GM12878 (cell line): ENCODE data around the gene ASB7. TPM values are rescaled to one million over a fixed set of nuclear protein-coding genes. Genes with fewer than 3 reads are reported as not detected.

Experiments used
- ATAC-seq: fragments of 200-7000 bp; cut with Tn5 transposase; 3 replicates; pipeline ENCODE4 v1.9.1; 2020; ENCODE audit warnings: mild to moderate bottlenecking, moderate library complexity
- Bru-seq: library from RNA; stranded (reverse); fragments of 400-500 nt; gene quantifications from one replicate; lab custom pipeline; 2021; lab: Mats Ljungman, UMichigan
- BruChase-seq, 2 experiments: library from RNA; stranded (reverse); fragments of 400-500 nt; gene quantifications; one replicate each; lab custom pipeline; 2021; lab: Mats Ljungman, UMichigan
- BruUV-seq: library from RNA; stranded (reverse); fragments of 400-500 nt; replicated peaks from 2 replicates; lab custom pipeline; 2021; lab: Mats Ljungman, UMichigan
- CTCF ChIA-PET: fragments of 300-600 bp; sonication (Branson Sonifier 250); formaldehyde crosslinking; extraction: SDS; loops from one replicate; lab custom pipeline; 2021; ENCODE audit warnings: inconsistent platforms; lab: Yijun Ruan, JAX
- POLR2A ChIA-PET: fragments of 350-600 bp; formaldehyde crosslinking; extraction: SDS; loops from one replicate; lab custom pipeline; 2021; ENCODE audit warnings: inconsistent platforms; lab: Charles Lee
- RAD21 ChIA-PET: fragments of 300-600 bp; sonication (Branson Sonifier 250); formaldehyde crosslinking; loops from one replicate; lab custom pipeline; 2023; ENCODE audit warnings: antibody characterized with exemption; ENCODE audit not compliant: unreplicated experiment; lab: Charles Lee
- SMC1A ChIA-PET: fragments of 300-600 bp; sonication (Branson Sonifier 250); formaldehyde crosslinking; loops from one replicate; lab custom pipeline; 2023; ENCODE audit not compliant: unreplicated experiment, uncharacterized antibody; lab: Charles Lee
- DNase-seq: peaks from one replicate; pipeline ENCODE4 v3.0.0-alpha.2; 2011; ENCODE audit warnings: low read depth, low spot score
- FAIRE-seq: peaks from 3 replicates; lab custom pipeline; 2011; peaks lifted over from hg19 to GRCh38; lab: Jason Lieb, UNC
- H2AFZ ChIP-seq: 2 replicates; pipeline ENCODE4 v1.6.0; 2011; ENCODE audit warnings: low read depth, low read length, control low read depth; ENCODE audit not compliant: control insufficient read depth
- H3K27ac ChIP-seq: 2 replicates; pipeline ENCODE4 v1.5.1; 2011; ENCODE audit warnings: control low read depth; ENCODE audit not compliant: control insufficient read depth, insufficient read depth
- H3K27me3 ChIP-seq, 2 experiments: replicated peaks in 1 of 2; 2 replicates each; pipeline versions ENCODE4 v1.6.0 to v1.6.1; 2011; ENCODE audit warnings: low read length in 1 of 2; ENCODE audit not compliant: control insufficient read depth in 2 of 2, insufficient read depth in 2 of 2
- H3K36me3 ChIP-seq, 2 experiments: 2 replicates each; pipeline ENCODE4 v1.5.1; 2011; ENCODE audit warnings: low read length in 1 of 2; ENCODE audit not compliant: control insufficient read depth in 2 of 2, insufficient read depth in 2 of 2
- H3K4me1 ChIP-seq: 2 replicates; pipeline ENCODE4 v1.6.1; 2011; ENCODE audit warnings: mild to moderate bottlenecking, low read length, moderate library complexity, mixed read lengths; ENCODE audit not compliant: control insufficient read depth, insufficient read depth
- H3K4me2 ChIP-seq: 2 replicates; pipeline ENCODE4 v1.6.0; 2011; ENCODE audit warnings: control low read depth; ENCODE audit not compliant: control insufficient read depth, insufficient read depth
- H3K4me3 ChIP-seq: fragments of 200-600 bp; sonication (generic); 2 replicates; pipeline ENCODE4 v1.5.1; 2016
- H3K79me2 ChIP-seq: 2 replicates; pipeline ENCODE4 v1.6.0; 2011; ENCODE audit warnings: low read length; ENCODE audit not compliant: control insufficient read depth, insufficient read depth
- H3K9ac ChIP-seq: 2 replicates; pipeline ENCODE4 v1.8.0; 2011; ENCODE audit warnings: low read length, control low read depth, mixed read lengths; ENCODE audit not compliant: control insufficient read depth, insufficient read depth
- H3K9me3 ChIP-seq: replicated peaks from 3 replicates; pipeline ENCODE4 v1.5.1; 2011; ENCODE audit warnings: mild to moderate bottlenecking, low read length; ENCODE audit not compliant: control insufficient read depth, insufficient read depth
- H4K20me1 ChIP-seq: 2 replicates; pipeline ENCODE4 v1.6.0; 2011; ENCODE audit not compliant: control insufficient read depth, insufficient read depth
- CHD2 ChIP-seq: IDR thresholded peaks from 2 replicates; pipeline ENCODE4 v1.6.1; 2011; ENCODE audit warnings: low read depth, low read length, improper control_type of control experiment, borderline replicate concordance
- CREM ChIP-seq: IDR thresholded peaks from 2 replicates; pipeline ENCODE4 v1.6.1; 2014; ENCODE audit warnings: antibody characterized with exemption, low read depth
- FOXM1 ChIP-seq: IDR thresholded peaks from 2 replicates; pipeline ENCODE4 v1.6.1; 2012; ENCODE audit warnings: low read depth, mild to moderate bottlenecking, inconsistent platforms, low read length, moderate library complexity
- MXI1 ChIP-seq: fragments of 150-350 bp; IDR thresholded peaks from 2 replicates; pipeline ENCODE4 v1.6.1; 2011; ENCODE audit warnings: low read depth, mild to moderate bottlenecking, inconsistent platforms, low read length, improper control_type of control experiment
- NFIC ChIP-seq: IDR thresholded peaks from 2 replicates; pipeline ENCODE4 v1.6.1; 2012; ENCODE audit warnings: low read depth, mild to moderate bottlenecking, inconsistent platforms, low read length, moderate library complexity
- PBX3 ChIP-seq: IDR thresholded peaks from 2 replicates; pipeline ENCODE4 v1.6.1; 2011; ENCODE audit warnings: mild to moderate bottlenecking, low read depth, low read length, moderate library complexity; ENCODE audit not compliant: insufficient replicate concordance
- PML ChIP-seq: IDR thresholded peaks from 2 replicates; pipeline ENCODE4 v1.6.1; 2012; ENCODE audit warnings: low read length, inconsistent platforms
- POU2F2 ChIP-seq: IDR thresholded peaks from 3 replicates; pipeline ENCODE4 v1.6.1; 2011; ENCODE audit warnings: low read depth, mild to moderate bottlenecking, low read length, borderline replicate concordance
- SIN3A ChIP-seq: IDR thresholded peaks from 2 replicates; pipeline ENCODE4 v1.6.1; 2012; ENCODE audit warnings: low read depth, low read length, improper control_type of control experiment
- SUPT20H ChIP-seq: IDR thresholded peaks from 2 replicates; pipeline ENCODE4 v1.6.1; 2011; ENCODE audit warnings: low read depth, mild to moderate bottlenecking, low read length, moderate library complexity, borderline replicate concordance; ENCODE audit not compliant: control insufficient read depth
- TCF7 ChIP-seq: IDR thresholded peaks from 2 replicates; pipeline ENCODE4 v1.6.1; 2014; ENCODE audit warnings: antibody characterized with exemption, borderline replicate concordance
- ZBTB40 ChIP-seq: fragments of 450-650 bp; IDR thresholded peaks from 2 replicates; pipeline ENCODE4 v1.6.1; 2016; ENCODE audit warnings: mild to moderate bottlenecking, moderate library complexity, borderline replicate concordance
- WGBS: methylation state at CpG from one replicate; pipeline ENCODE4 v1.1.6; 2016; ENCODE audit warnings: low lambda C conversion rate; ENCODE audit not compliant: insufficient replicate concordance, insufficient coverage; ENCODE audit errors: missing lambda C conversion rate; 5-methylcytosine and 5-hydroxymethylcytosine counted together
- in situ Hi-C: fragments of 300-500 bp; cut with MboI; formaldehyde crosslinking; loops from 9 replicates; pipeline ENCODE4 v1.14.3; 2018; ENCODE audit warnings: mixed read lengths
- intact Hi-C: fragments of 100-400 bp; cut with micrococcal nuclease; formaldehyde crosslinking; loops from one replicate; pipeline ENCODE4 v1.14.2; 2022; ENCODE audit not compliant: unreplicated experiment
- long read RNA-seq, 2 experiments: library from polyadenylated mRNA; unstranded; transcript quantifications; one replicate each; pipeline ENCODE4 v2.0.0, GENCODE V29; 2019 to 2020
- polyA minus RNA-seq, 3 experiments: library from RNA; depleted of rRNA, polyadenylated mRNA; stranded (reverse); fragments of >200 nt; gene quantifications; 2 replicates each; pipeline ENCODE4 v1.2.3, GENCODE V29; 2011
- polyA plus RNA-seq, 11 experiments: library from polyadenylated mRNA; depleted of rRNA in 4 of 11; unstranded in 6 of 11; stranded (reverse) in 5 of 11; fragments of >200 nt; fragmentation: Nextera tagmentation in 4 of 11; fragmentation: Illumina TruSeq in 1 of 11; extraction: Ambion mirVana in 4 of 11; extraction: Trizol in 1 of 11; gene quantifications; 1 replicate in 1 of 11; 2 replicates in 10 of 11; pipeline versions ENCODE4 v1.2.1 to v1.2.3, GENCODE V29; 2011 to 2016; ENCODE audit warnings: inconsistent platforms in 2 of 11, missing spikeins in 2 of 11, low read depth in 1 of 11
- total RNA-seq, 4 experiments: library from RNA; depleted of rRNA in 3 of 4; stranded (reverse); fragments of >200 nt in 3 of 4; fragmentation: Illumina TruSeq in 1 of 4; extraction: Trizol in 1 of 4; gene quantifications; 2 replicates each; pipeline versions ENCODE4 v1.2.1 to v1.2.3, GENCODE V29; 2013 to 2021

The ASB7 gene
- 48.9 and 55.3 TPM in 2 replicates for total RNA-seq (2013; cell fraction: nucleolus; rRNA removed)
- total RNA-seq (2014; rRNA removed) = 10.3 and 12.1 TPM in 2 replicates
- 7.6 and 9.3 TPM in 2 replicates for total RNA-seq (2014; rRNA removed; fragmentation: Illumina TruSeq; extraction: Trizol)
- 11.7 and 13.2 TPM in 2 replicates for total RNA-seq (2021)
- 5.0 TPM for polyA plus RNA-seq (2011; ENCODE audit: low read depth)
- polyA plus RNA-seq (2011; rRNA removed) = 13.9 and 16.8 TPM in 2 replicates
- 10.4 and 10.8 TPM in 2 replicates for polyA plus RNA-seq (2011; cell fraction: cytosol; rRNA removed)
- 12.0 and 12.6 TPM in 2 replicates for polyA plus RNA-seq (2011; cell fraction: nucleus; rRNA removed)
- polyA plus RNA-seq (2012) = 6.1 and 7.9 TPM in 2 replicates
- 7.2 and 9.2 TPM in 2 replicates for polyA plus RNA-seq (2014; fragmentation: Illumina TruSeq; extraction: Trizol)
- polyA plus RNA-seq (2014; fragmentation: Nextera tagmentation; extraction: Ambion mirVana) = 1 to 10 TPM; 2.7 to 2.8 TPM
- polyA plus RNA-seq (2014; rRNA removed) = 5.8 and 7.5 TPM in 2 replicates
- polyA plus RNA-seq (2016; fragmentation: Nextera tagmentation; extraction: Ambion mirVana) = 10 to 100 TPM in 1 of 2 experiments, 1 to 10 TPM in 1; 9.6 to 11.0 TPM
- polyA minus RNA-seq (2011; rRNA and poly(A)+ RNA removed) = 36.6 and 37.6 TPM in 2 replicates
- polyA minus RNA-seq (2011; cell fraction: cytosol; rRNA and poly(A)+ RNA removed) = 7.9 and 9.0 TPM in 2 replicates
- 14.6 and 24.2 TPM in 2 replicates for polyA minus RNA-seq (2011; cell fraction: nucleus; rRNA and poly(A)+ RNA removed)
- Bru-seq, nascent RNA = percentile 85 among the genes with signal in this experiment
- BruChase-seq, experiment 1, labeled RNA remaining after a 6-hour chase = percentile 68 among the genes with signal in this experiment
- percentile 80 among the genes with signal in this experiment for BruChase-seq, experiment 2, labeled RNA remaining after a 2-hour chase
- long read RNA-seq, experiment 1, full-length matches to known transcripts = 4 of 5 reads
- long read RNA-seq, experiment 1, partial matches to known transcripts = 0 of 5 reads
- long read RNA-seq, experiment 1, other reads (novel, unspliced or antisense) = 1 of 5 reads
- long read RNA-seq, experiment 2, full-length matches to known transcripts = 6 of 16 reads
- long read RNA-seq, experiment 2, partial matches to known transcripts = 1 of 16 reads
- long read RNA-seq, experiment 2, other reads (novel, unspliced or antisense) = 9 of 16 reads

GRCh38 chr15:100602064-100602822 is at the start of gene ASB7, which contains the start of gene LINS1:
ASB7 (plus strand) TSS chr15:100602589; CDS start chr15:100612217, 9,628 bp downstream.
LINS1 (minus strand) TSS chr15:100602184; CDS start chr15:100580842, 21,342 bp downstream.
- in situ Hi-C loops = loop anchor here (25.0 kb wide), 1 partner anchor 1340 kb away; the partner anchor contains the start of gene LRRC28
- intact Hi-C loops = loop anchor here (2.0 to 5.0 kb wide), 2 partner anchors 693 to 1050 kb away; partner anchors contain the start of genes SNRPA1 and TM2D3
- Histone ChIP-seq H3K36me3 (0 out of 4 replicates have a peak, but pooled peaks cover 0 to under 1% of the 10 kb centered on the region in 2 experiments), H3K9ac (peak within 1 kb of the TSS; percentile 91), H3K9me3 (no peaks in the 10 kb centered on the region), H3K4me2 (peak within 1 kb of the TSS; percentile 97), H3K27me3 (no peaks in the 10 kb centered on the region), H3K4me3 (peak within 1 kb of the TSS; percentile 99), H3K27ac (peak within 1 kb of the TSS; percentile 83), H3K4me1 (peaks cover 15% of the 10 kb centered on the region), H3K79me2 (peaks cover 72% of the 10 kb centered on the region), H4K20me1 (no peaks in the 10 kb centered on the region), H2AFZ (peak within 1 kb of the TSS; percentile 93)
- 1% methylated on average over 50 of the region's 51 CpGs for WGBS
- ChIA-PET SMC1A (interaction anchor here (1.4 to 1.6 kb wide), 2 partner anchors 11 to 405 kb away, joined by 3 to 6 read pairs; no protein-coding TSS in a partner anchor), CTCF (interaction anchor here (0.9 to 1.1 kb wide), 4 partner anchors 10 to 406 kb away, joined by 3 to 4 read pairs (median 4); no protein-coding TSS in a partner anchor), RAD21 (interaction anchor here (1.5 kb wide), 2 partner anchors 25 to 316 kb away, joined by 5 read pairs; partner anchors contain the start of gene LRRK1), POLR2A (no interaction called here)
- peak; percentile 94 for ATAC-seq
- FAIRE-seq = peak; percentile 100
- BruUV-seq = no TSS peak
- DNase-seq = peak; percentile 100
- TF ChIP-seq SIN3A (peak; percentile 40; the same call in 1 of the 2 replicates), SUPT20H (no peak), ZBTB40 (peak; percentile 65; the same call in 1 of the 2 replicates), PML (peak; percentile 65; the same call in 1 of the 2 replicates), POU2F2 (0 out of 3 replicates have a peak, but pooled peaks have one; percentile 18), TCF7 (no peak), MXI1 (peak; percentile 96), CREM (peak; percentile 34), PBX3 (no peak), FOXM1 (no peak), CHD2 (peak; percentile 43), NFIC (no peak)
